Lower leg skin (tissue), 3 donors: ENCODE data around the gene MIPOL1.

Experiments used
- CTCF ChIP-seq, 3 donors: fragments of 450-650 bp; IDR thresholded peaks; one replicate each; pipeline ENCODE4 v1.5.1; 2016; ENCODE audit warnings: antibody characterized with exemption in 3 of 3, mild to moderate bottlenecking in 3 of 3, moderate library complexity in 2 of 3
- POLR2A ChIP-seq, 2 donors: fragments of 450-650 bp; IDR thresholded peaks; one replicate each; pipeline ENCODE4 v1.6.1; 2016 to 2017; ENCODE audit warnings: antibody characterized with exemption in 2 of 2, mild to moderate bottlenecking in 1 of 2, moderate library complexity in 1 of 2

- no peak for TF ChIP-seq POLR2A (IDR thresholded peaks at IDR 0.05)
- TF ChIP-seq CTCF (IDR thresholded peaks at IDR 0.05) = no peak
Observed at GRCh38 chr14:37493606-37494005, 295.9 kb downstream of the MIPOL1 start.
